Measurements from ENCODE around the gene DTNB.
"Not testable (repeated sequence)": the region's sequence is repeated elsewhere in the genome, so short reads cannot be mapped to it uniquely, and the experiment has no call there.

The DTNB gene

GRCh38 chr2:25673300-25674076 lies at the start of gene DTNB:
TSS of gene DTNB (minus strand) at chr2:25673577. CDS start at chr2:25652660, 20,917 bp downstream.
- peak within 1 kb of the TSS; percentile 84 for H3K4me3 Mint-ChIP-seq
- H3K9me3 Mint-ChIP-seq = no peaks in the 10 kb centered on the region
- H3K27ac Mint-ChIP-seq = peak within 1 kb of the TSS; percentile 67
- peaks cover 30% of the 10 kb centered on the region for H3K4me1 Mint-ChIP-seq (ENCODE audit: low read depth)
- H3K27me3 Mint-ChIP-seq (ENCODE audit: low read depth) = peaks cover 24% of the 10 kb centered on the region
- H3K36me3 Mint-ChIP-seq (ENCODE audit: low read depth) = no peaks in the 10 kb centered on the region
- DNase-seq (ENCODE audit: low spot score) = peak; percentile 74

- Mint-ChIP-seq H3K4me1 (ENCODE audit: low read depth) (peaks cover 7% of the 10 kb centered on the region), H3K27me3 (ENCODE audit: low read depth) (no peaks in the 10 kb centered on the region), H3K27ac (no peak overlapping the region), H3K36me3 (ENCODE audit: low read depth) (no peaks in the 10 kb centered on the region), H3K9me3 (no peaks in the 10 kb centered on the region), H3K4me3 (no peak overlapping the region)
- DNase-seq (ENCODE audit: low spot score) = no peak
These were observed 48.8 kb upstream of the DTNB start for GRCh38 chr2:25722224-25722623.

- no peak for DNase-seq (ENCODE audit: low spot score)
- Mint-ChIP-seq H3K4me1 (ENCODE audit: low read depth) (peaks cover 7% of the 10 kb centered on the region), H3K4me3 (no peak overlapping the region), H3K36me3 (ENCODE audit: low read depth) (no peaks in the 10 kb centered on the region), H3K27ac (no peak overlapping the region), H3K9me3 (no peaks in the 10 kb centered on the region), H3K27me3 (ENCODE audit: low read depth) (no peaks in the 10 kb centered on the region)
These were observed 47.2 kb upstream of the DTNB start for GRCh38 chr2:25720575-25720974.

DNA sequence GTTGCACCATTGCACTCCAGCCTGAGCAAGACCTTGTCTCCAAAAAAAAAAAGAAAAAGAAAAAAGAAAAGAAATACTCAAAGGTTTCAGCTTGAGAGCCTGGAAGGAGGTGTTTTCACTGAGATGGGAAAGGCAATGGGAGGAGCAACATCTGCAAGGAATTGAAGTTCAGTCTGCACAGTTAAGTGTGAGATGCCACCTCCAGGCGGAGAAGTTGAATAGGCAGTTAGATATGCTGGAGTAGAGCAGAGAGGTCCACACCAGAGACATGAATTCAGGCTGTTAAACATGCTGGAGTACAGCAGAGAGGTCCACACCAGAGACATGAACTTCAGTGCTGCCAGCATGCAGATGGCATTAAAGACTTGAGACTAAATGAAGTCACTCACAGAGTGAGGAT lies 41.4 kb upstream of the DTNB start:
- Mint-ChIP-seq H3K9me3 (no peaks in the 10 kb centered on the region), H3K4me3 (no peak overlapping the region), H3K4me1 (ENCODE audit: low read depth) (peaks cover 16% of the 10 kb centered on the region), H3K36me3 (ENCODE audit: low read depth) (no peaks in the 10 kb centered on the region), H3K27ac (no peak overlapping the region), H3K27me3 (ENCODE audit: low read depth) (peaks cover 11% of the 10 kb centered on the region)
- no peak for DNase-seq (ENCODE audit: low spot score)

DNA sequence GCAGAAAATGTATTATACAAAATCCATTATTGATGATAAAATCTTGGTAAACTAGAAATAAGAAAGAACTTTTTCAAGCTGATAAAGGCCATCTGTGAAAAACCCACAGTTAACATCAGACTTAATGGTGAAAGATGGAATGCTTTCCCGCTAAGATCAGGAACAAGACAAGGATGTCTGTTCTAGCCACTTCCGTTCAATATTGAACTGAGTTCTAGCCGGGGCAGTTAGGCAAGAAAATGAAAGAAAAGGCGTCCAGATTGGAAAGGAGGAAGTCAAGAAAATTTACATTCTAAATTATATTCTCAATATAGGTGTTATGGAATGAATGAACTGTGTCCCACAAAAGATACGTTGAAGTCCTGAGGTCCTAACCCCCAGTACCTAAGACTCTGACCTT lies 39.1 kb upstream of the DTNB start:
- H3K4me1 Mint-ChIP-seq (ENCODE audit: low read depth) = peaks cover 12% of the 10 kb centered on the region
- no peaks in the 10 kb centered on the region for H3K9me3 Mint-ChIP-seq
- peaks cover 11% of the 10 kb centered on the region for H3K27me3 Mint-ChIP-seq (ENCODE audit: low read depth)
- H3K36me3 Mint-ChIP-seq (ENCODE audit: low read depth) = no peaks in the 10 kb centered on the region
- no peak for DNase-seq (ENCODE audit: low spot score)
- H3K4me3 Mint-ChIP-seq = no peak overlapping the region
- H3K27ac Mint-ChIP-seq = no peak overlapping the region

DNA sequence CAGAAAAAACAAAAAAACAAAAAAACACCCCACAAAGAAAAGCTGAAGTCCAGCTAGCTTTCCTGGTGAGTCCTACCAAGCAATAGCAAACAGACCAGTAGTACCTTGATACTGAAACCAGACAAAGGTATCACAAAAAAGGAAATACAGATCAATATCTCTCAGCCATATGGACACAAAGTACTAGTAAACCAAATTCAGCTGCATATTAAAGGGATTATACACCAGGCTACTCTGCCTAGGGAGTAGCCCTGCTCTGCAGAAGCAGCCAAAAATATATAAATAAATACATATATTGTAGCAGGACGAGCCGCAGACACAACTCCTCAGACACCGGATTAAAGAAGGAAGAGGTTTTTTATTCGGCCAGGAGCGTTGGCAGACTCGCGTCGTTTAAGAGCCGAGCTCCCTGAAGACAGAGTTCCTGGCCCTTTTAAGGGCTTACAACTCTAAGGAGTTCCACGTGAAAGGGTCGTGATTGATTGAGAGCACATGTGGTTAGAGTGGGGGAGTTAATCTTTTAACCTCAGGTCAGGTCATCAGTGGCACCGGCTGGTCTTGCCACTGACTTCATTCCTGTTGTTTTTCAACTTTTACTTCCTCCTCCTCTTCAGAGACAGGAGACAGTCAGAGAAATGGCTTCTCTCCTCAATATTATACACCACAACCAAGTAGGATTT lies 38.4 kb upstream of the DTNB start:
- Mint-ChIP-seq H3K9me3 (no peaks in the 10 kb centered on the region), H3K4me1 (ENCODE audit: low read depth) (peaks cover 12% of the 10 kb centered on the region), H3K36me3 (ENCODE audit: low read depth) (no peaks in the 10 kb centered on the region), H3K27me3 (ENCODE audit: low read depth) (peaks cover 11% of the 10 kb centered on the region), H3K4me3 (peak overlapping the region; percentile 71), H3K27ac (no peak overlapping the region)
- DNase-seq (ENCODE audit: low spot score) = no peak

GRCh38 chr2:25710750-25711149 lies 37.4 kb upstream of the DTNB start:
- peak overlapping the region; percentile 1 for H3K27ac Mint-ChIP-seq
- DNase-seq (ENCODE audit: low spot score) = no peak
- no peaks in the 10 kb centered on the region for H3K9me3 Mint-ChIP-seq
- H3K4me1 Mint-ChIP-seq (ENCODE audit: low read depth) = peaks cover 12% of the 10 kb centered on the region
- H3K36me3 Mint-ChIP-seq (ENCODE audit: low read depth) = no peaks in the 10 kb centered on the region
- no peak overlapping the region for H3K4me3 Mint-ChIP-seq
- peaks cover 11% of the 10 kb centered on the region for H3K27me3 Mint-ChIP-seq (ENCODE audit: low read depth)

- H3K4me1 Mint-ChIP-seq (ENCODE audit: low read depth) = peaks cover 12% of the 10 kb centered on the region
- H3K27me3 Mint-ChIP-seq (ENCODE audit: low read depth) = peaks cover 8% of the 10 kb centered on the region
These were observed 36.0 kb upstream of the DTNB start for GRCh38 chr2:25709349-25709748.

DNA sequence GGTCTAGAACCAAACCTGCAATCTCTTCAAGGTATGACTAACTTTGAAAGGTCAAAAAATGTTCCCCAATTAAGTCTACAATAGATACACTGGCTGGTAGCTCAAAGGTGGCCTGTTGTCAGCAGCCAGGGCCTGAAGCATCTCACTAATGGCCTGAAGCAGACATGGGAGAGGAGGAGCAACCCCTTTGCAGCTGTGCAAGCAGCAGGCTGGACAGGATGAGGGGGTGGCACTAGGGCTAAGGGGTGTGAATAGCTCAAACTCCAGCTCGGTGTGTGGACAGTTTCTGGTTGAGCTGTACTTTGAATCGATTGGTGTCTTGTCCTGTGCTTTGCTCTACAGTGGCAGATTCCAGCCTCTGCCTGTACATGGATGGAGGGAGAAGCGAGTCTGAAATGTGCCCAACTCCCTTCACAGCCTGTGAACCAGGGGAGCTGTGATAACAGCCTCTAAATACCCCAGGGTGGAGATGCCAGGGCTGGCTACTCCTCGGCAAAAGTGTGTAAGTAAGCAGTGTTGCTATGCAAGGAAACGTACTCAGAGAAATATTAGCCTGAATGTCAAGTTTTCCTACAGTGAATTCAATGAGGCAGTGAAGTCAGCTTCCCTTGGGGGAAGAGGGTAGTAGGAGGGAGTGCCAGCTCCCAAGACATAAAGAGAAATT lies 34.7 kb upstream of the DTNB start:
- peaks cover 7% of the 10 kb centered on the region for H3K27me3 Mint-ChIP-seq (ENCODE audit: low read depth)
- H3K4me3 Mint-ChIP-seq = no peak overlapping the region
- no peaks in the 10 kb centered on the region for H3K36me3 Mint-ChIP-seq (ENCODE audit: low read depth)
- H3K27ac Mint-ChIP-seq = no peak overlapping the region
- H3K4me1 Mint-ChIP-seq (ENCODE audit: low read depth) = peaks cover 12% of the 10 kb centered on the region
- no peaks in the 10 kb centered on the region for H3K9me3 Mint-ChIP-seq
- DNase-seq (ENCODE audit: low spot score) = no peak

More at GRCh38 chr2:25709349-25709748, 36.0 kb upstream of the DTNB start:
- no peak overlapping the region for H3K27ac Mint-ChIP-seq
- no peaks in the 10 kb centered on the region for H3K9me3 Mint-ChIP-seq
- no peak overlapping the region for H3K4me3 Mint-ChIP-seq
- DNase-seq (ENCODE audit: low spot score) = no peak
- no peaks in the 10 kb centered on the region for H3K36me3 Mint-ChIP-seq (ENCODE audit: low read depth)

DNA sequence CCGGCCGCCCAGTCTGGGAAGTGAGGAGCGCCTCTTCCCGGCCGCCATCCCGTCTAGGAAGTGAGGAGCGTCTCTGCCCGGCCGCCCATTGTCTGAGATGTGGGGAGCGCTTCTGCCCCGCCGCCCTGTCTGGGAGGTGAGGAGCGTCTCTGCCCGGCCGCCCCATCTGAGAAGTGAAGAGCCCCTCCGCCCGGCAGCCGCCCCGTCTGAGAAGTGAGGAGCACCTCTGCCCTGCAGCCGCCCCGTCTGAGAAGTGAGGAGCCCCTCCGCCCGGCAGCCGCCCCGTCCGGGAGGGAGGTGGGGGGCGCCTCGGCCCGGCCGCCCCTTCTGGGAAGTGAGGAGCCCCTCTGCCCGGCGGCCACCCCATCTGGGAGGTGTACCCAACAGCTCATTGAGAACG lies 32.2 kb upstream of the DTNB start:
- not testable (repeated sequence) for H3K27me3 Mint-ChIP-seq (ENCODE audit: low read depth); H3K36me3 Mint-ChIP-seq (ENCODE audit: low read depth); DNase-seq (ENCODE audit: low spot score); H3K4me1 Mint-ChIP-seq (ENCODE audit: low read depth); H3K27ac Mint-ChIP-seq; H3K4me3 Mint-ChIP-seq; H3K9me3 Mint-ChIP-seq

GRCh38 chr2:25701801-25702200 lies 28.4 kb upstream of the DTNB start:
- H3K9me3 Mint-ChIP-seq = no peaks in the 10 kb centered on the region
- no peaks in the 10 kb centered on the region for H3K27me3 Mint-ChIP-seq (ENCODE audit: low read depth)
- no peaks in the 10 kb centered on the region for H3K36me3 Mint-ChIP-seq (ENCODE audit: low read depth)
- no peak for DNase-seq (ENCODE audit: low spot score)
- H3K4me1 Mint-ChIP-seq (ENCODE audit: low read depth) = peaks cover 4% of the 10 kb centered on the region
- no peak overlapping the region for H3K4me3 Mint-ChIP-seq
- no peak overlapping the region for H3K27ac Mint-ChIP-seq

DNA sequence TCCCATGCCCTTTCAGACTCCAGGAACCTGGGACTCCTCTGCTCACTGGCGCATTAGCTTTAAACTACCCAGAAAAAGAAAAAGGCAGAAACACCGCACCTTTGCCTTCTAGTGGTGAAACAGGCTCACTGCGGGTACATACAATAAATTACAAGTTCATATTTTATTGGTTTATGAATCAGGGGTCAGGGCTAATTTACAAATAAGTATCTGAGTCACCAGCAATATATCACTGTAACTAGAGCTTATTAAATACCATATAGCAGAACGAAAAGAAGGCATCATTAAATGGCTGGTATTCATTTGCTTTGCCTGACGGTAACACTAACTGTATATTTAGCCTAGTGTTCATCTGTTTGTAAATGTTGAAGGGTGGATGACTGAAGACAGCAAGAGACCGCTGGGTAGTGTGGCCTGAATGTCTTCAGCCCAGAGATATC lies 26.9 kb upstream of the DTNB start:
- Mint-ChIP-seq H3K27me3 (ENCODE audit: low read depth) (no peaks in the 10 kb centered on the region), H3K4me3 (no peak overlapping the region), H3K4me1 (ENCODE audit: low read depth) (peaks cover 4% of the 10 kb centered on the region), H3K9me3 (no peaks in the 10 kb centered on the region), H3K27ac (no peak overlapping the region), H3K36me3 (ENCODE audit: low read depth) (no peaks in the 10 kb centered on the region)
- peak; percentile 16 for DNase-seq (ENCODE audit: low spot score)

DNA sequence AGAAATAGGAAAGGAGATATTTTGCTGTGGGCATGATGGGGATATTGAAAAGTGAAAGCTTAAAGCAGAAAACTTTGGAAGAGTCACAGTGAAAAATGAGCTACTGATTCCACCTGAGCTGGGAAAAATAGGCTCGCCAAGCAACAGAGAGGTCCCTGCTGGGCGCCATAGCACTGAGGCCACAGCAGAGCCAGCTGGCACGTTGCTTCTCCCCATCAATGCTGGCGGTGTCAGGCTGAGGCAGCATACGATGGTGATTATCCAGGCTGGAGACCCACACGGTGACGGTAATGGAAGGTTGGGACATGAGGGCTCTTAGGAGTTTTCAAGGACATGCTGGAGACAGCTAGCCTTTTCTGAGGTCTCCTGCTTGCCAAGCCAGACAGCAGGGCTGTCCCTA lies 25.8 kb upstream of the DTNB start:
- Mint-ChIP-seq H3K27ac (no peak overlapping the region), H3K9me3 (no peaks in the 10 kb centered on the region), H3K4me3 (no peak overlapping the region), H3K36me3 (ENCODE audit: low read depth) (no peaks in the 10 kb centered on the region), H3K27me3 (ENCODE audit: low read depth) (no peaks in the 10 kb centered on the region), H3K4me1 (ENCODE audit: low read depth) (peaks cover 4% of the 10 kb centered on the region)
- DNase-seq (ENCODE audit: low spot score) = no peak

- H3K36me3 Mint-ChIP-seq (ENCODE audit: low read depth) = no peaks in the 10 kb centered on the region
- DNase-seq (ENCODE audit: low spot score) = no peak
- H3K27me3 Mint-ChIP-seq (ENCODE audit: low read depth) = no peaks in the 10 kb centered on the region
- peaks cover 4% of the 10 kb centered on the region for H3K4me1 Mint-ChIP-seq (ENCODE audit: low read depth)
- no peak overlapping the region for H3K27ac Mint-ChIP-seq
- no peaks in the 10 kb centered on the region for H3K9me3 Mint-ChIP-seq
- H3K4me3 Mint-ChIP-seq = no peak overlapping the region
These were observed 25.4 kb upstream of the DTNB start for GRCh38 chr2:25698752-25699151.
